Breast epithelium (tissue), 4 donors: ENCODE data around the gene SLC48A1. TPM values are rescaled to one million over a fixed set of nuclear protein-coding genes. Genes with fewer than 3 reads are reported as not detected.

ENCODE experiments used
- DNase-seq, 2 donors: peaks; one replicate each; pipeline ENCODE4 v3.0.0-alpha.2; 2019; ENCODE audit warnings: low spot score in 2 of 2
- H3K27ac ChIP-seq, 2 donors: fragments of 200-600 bp; sonication (generic) in 1 of 2; one replicate each; pipeline ENCODE4 v1.5.1; 2016 to 2019; ENCODE audit warnings: mild to moderate bottlenecking in 1 of 2
- H3K27me3 ChIP-seq, 2 donors: fragments of 200-600 bp; sonication (generic) in 1 of 2; one replicate each; pipeline versions ENCODE4 v1.5.1 to v1.6.0; 2017 to 2019; ENCODE audit warnings: control low read depth in 1 of 2, mild to moderate bottlenecking in 1 of 2
- H3K36me3 ChIP-seq: fragments of 200-600 bp; one replicate; pipeline ENCODE4 v1.5.1; 2019
- H3K4me1 ChIP-seq, 2 donors: fragments of 200-600 bp; sonication (generic); one replicate each; pipeline ENCODE4 v1.5.1; 2016 to 2019; ENCODE audit warnings: control low read depth in 1 of 2
- H3K4me3 ChIP-seq, 3 donors: fragments of 200-600 bp; sonication (generic); 1 replicate in 2 of 3; 2 replicates in 1 of 3; pipeline ENCODE4 v1.5.1; 2016 to 2019; ENCODE audit warnings: mild to moderate bottlenecking in 3 of 3, moderate library complexity in 2 of 3
- H3K9me3 ChIP-seq, 2 donors: fragments of 200-600 bp; sonication (generic) in 1 of 2; one replicate each; pipeline ENCODE4 v1.5.1; 2016 to 2019; ENCODE audit warnings: control low read depth in 1 of 2
- CTCF ChIP-seq, 3 donors: fragments of 450-650 bp; IDR thresholded peaks; one replicate each; pipeline ENCODE4 v1.5.1; 2016 to 2017; ENCODE audit warnings: antibody characterized with exemption in 3 of 3, mild to moderate bottlenecking in 3 of 3, moderate library complexity in 3 of 3
- POLR2A ChIP-seq: fragments of 450-650 bp; IDR thresholded peaks from one replicate; pipeline ENCODE4 v1.6.1; 2016; ENCODE audit warnings: antibody characterized with exemption, mild to moderate bottlenecking, moderate library complexity
- POLR2AphosphoS5 ChIP-seq, 3 donors: sonication (generic); formaldehyde crosslinking; IDR thresholded peaks; one replicate each; pipeline ENCODE4 v1.6.1; 2017; ENCODE audit warnings: antibody characterized with exemption in 3 of 3
- intact Hi-C: fragments of 100-400 bp; cut with DNase I; formaldehyde crosslinking; loops from one replicate; pipeline ENCODE4 v1.15.1; 2023; ENCODE audit warnings: low total_unique reads
- total RNA-seq, 3 donors: library from RNA; depleted of rRNA; stranded (reverse); fragments of >200 nt; gene quantifications; one replicate each; pipeline ENCODE4 v1.1.0, GENCODE V29; 2016

Gene SLC48A1
- total RNA-seq, 3 donors from 2014 or later, result 27.5 to 51.5 (median 30.6) TPM

DNA sequence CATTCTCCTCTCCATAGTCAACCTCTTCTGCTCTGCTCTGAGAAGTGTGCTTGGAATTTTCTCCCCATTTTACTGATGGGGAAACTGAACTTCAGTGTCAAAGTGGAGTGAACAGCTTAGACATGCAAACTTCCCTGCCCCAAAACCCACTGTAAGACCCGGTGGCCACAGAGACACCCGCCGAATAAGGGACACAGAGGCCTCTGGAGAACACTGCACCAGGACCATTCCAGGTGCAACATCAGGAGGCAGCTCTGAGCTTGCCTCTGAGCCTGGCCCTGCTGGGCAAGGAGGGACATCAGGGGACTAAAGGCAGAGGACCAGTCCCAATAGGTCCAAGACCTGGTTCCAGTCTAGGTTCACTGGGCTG, 45.0 kb downstream of the SLC48A1 start:
- DNase-seq, result no peak
- Histone ChIP-seq H3K4me1 (peaks cover 50 to 58% of the 10 kb centered on the region in 2 donors), H3K27ac (peak overlapping the region; percentile 98 to 100), H3K27me3 (no peaks in the 10 kb centered on the region), H3K4me3 (peak overlapping the region; percentile 75 to 99 (median 91)), H3K36me3 (no peaks in the 10 kb centered on the region), H3K9me3 (no peaks in the 10 kb centered on the region)
- intact Hi-C loops, result no loop called here
- no peak for TF ChIP-seq POLR2A
- no peak for TF ChIP-seq CTCF (IDR thresholded peaks at IDR 0.05)
- no peak for TF ChIP-seq POLR2AphosphoS5 (IDR thresholded peaks at IDR 0.05)

DNA sequence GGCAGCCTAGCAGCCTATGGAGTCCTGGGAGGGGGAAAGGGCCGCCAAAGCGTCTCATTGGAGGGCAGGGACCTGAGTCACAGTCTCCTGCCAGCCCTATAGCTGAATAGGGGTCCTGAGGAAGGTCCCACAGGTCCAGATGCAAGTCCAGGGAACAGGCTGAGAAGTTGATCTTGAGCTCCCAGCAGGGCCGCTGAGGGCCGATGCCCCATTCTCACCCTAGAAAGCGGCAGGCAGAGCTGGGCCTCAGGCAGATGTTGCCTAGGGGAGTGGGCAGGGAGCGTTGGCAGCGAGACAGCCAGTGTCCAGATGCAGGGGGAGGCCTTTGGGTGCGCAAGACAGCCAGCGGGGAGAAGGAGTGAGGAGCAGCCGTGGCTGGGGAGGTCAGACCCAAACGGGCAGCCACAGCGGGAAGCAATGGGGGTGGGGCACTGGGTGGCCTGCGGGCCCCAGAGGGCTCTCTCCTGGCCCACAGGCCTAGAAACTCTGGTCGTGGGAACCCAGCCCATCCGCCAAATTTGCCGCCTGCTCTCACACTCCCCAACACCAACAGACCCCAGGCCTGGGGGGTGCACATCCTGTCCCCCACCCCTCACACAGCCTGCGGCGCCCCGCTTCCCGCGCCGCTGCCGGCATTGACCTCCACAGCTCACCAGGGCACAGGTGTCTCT, 45.6 kb downstream of the SLC48A1 start:
- peak overlapping the region; percentile 98 to 100 for H3K27ac ChIP-seq
- no peaks in the 10 kb centered on the region for H3K9me3 ChIP-seq
- no peaks in the 10 kb centered on the region for H3K27me3 ChIP-seq
- TF ChIP-seq CTCF (IDR thresholded peaks at IDR 0.05), result no peak
- TF ChIP-seq POLR2A, result no peak
- TF ChIP-seq POLR2AphosphoS5 (IDR thresholded peaks at IDR 0.05), result peak in 1 of 3 donors; percentile 12
- peak overlapping the region; percentile 75 to 99 (median 91) for H3K4me3 ChIP-seq
- H3K36me3 ChIP-seq, result no peaks in the 10 kb centered on the region
- H3K4me1 ChIP-seq, result peaks cover 47 to 54% of the 10 kb centered on the region in 2 donors
- intact Hi-C loops, result no loop called here
- DNase-seq, result no peak

DNA sequence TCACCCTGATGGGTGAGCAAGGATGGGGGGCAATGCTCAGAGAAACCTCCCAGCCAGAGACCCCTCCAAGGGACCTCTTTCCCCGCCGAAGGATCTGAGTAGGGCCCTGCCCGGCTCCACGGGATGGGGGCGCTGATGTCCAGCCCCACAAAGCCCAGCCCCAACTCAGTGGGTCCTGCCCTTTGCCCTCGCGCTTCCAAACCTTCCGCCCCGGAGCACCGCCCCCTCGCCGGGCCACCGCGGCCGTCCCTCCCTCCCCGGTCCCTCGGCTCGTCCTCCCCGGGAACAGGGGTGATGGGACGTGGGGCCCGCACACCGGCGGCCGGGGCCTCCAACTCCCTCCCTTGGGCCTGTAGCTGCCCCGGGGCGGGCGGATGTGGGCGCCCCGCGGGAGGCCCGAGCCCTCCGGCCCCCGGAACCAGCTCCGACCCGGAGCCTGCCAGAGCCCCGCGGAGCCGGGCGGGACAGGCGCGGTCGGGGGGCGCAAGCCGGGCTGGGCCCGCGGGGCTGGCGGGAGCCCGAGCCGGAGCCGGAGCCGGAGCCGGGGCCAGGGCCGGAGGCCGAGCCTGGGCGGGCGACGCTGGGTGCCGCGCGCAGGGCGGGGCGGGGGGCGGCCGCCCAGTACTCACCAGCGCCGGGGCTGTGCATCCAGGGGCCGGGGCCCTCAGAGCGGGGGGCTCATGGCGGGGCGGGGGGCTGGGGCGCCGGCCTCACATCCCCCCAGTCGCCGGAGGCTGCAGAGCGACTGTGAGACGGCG, 46.3 kb downstream of the SLC48A1 start:
- Histone ChIP-seq H3K27ac (peak overlapping the region; percentile 98 to 100), H3K4me3 (peak overlapping the region; percentile 75 to 99 (median 91)), H3K4me1 (peaks cover 40 to 54% of the 10 kb centered on the region in 2 donors), H3K27me3 (no peaks in the 10 kb centered on the region), H3K36me3 (no peaks in the 10 kb centered on the region), H3K9me3 (no peaks in the 10 kb centered on the region)
- no peak for TF ChIP-seq POLR2A
- TF ChIP-seq POLR2AphosphoS5 (IDR thresholded peaks at IDR 0.05), result peak; percentile 13 to 42 (median 18)
- TF ChIP-seq CTCF (IDR thresholded peaks at IDR 0.05), result no peak
- intact Hi-C loops, result no loop called here
- DNase-seq, result peak in 1 of 2 donors; percentile 53

DNA sequence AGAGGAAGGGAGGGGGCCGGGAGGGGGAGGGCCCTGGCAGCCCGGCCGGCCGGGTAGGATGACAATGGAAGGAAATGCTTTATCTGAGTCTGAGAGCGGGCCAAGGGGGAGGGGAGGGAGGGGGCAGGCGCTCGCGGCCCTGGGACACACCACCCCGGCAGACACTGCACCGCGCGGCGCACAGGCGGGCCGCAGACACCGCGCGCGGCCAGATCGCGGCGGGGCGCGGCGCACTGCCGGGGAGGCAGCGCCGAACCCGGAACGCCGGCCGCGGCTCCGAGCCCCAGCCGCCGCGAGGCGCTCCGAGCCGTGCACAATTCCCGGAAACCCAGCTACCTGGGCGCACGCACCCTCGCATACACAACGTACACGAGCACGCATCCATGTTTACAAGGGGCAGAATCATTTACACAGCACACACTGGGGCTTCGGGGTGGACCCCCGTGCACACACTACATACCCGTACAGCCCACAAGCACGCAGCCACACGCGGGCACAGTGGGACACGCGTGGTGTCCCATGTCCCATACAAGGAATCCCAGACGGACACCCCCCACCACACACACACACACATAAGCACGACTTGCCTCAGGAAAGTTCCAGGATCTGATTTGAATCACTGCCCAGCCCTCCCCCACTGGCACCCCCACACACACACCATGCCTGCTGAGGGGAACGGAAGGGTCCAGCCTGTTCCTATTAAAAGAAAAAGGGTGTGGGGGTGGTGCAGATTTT, 47.0 kb downstream of the SLC48A1 start, which contains the start of gene HDAC7:
HDAC7 (minus strand) TSS at position 8 of the 735 bp plus-strand sequence. CDS start 118 bp downstream, outside the sequence.
- peak within 1 kb of the TSS; percentile 75 to 99 (median 91) for H3K4me3 ChIP-seq
- intact Hi-C loops, result no loop called here
- H3K9me3 ChIP-seq, result no peaks in the 10 kb centered on the region
- TF ChIP-seq POLR2A (no peak), POLR2AphosphoS5 (IDR thresholded peaks at IDR 0.05) (peak; percentile 28 to 46 (median 42)), CTCF (IDR thresholded peaks at IDR 0.05) (peak in 1 of 3 donors; percentile 17)
- no peaks in the 10 kb centered on the region for H3K36me3 ChIP-seq
- DNase-seq, result peak; percentile 81 to 84
- peak within 1 kb of the TSS; percentile 98 to 100 for H3K27ac ChIP-seq
- H3K4me1 ChIP-seq, result peaks cover 38 to 47% of the 10 kb centered on the region in 2 donors
- H3K27me3 ChIP-seq, result no peaks in the 10 kb centered on the region
